ENCODE results near the gene TMEM81.

The TMEM81 gene

DNA sequence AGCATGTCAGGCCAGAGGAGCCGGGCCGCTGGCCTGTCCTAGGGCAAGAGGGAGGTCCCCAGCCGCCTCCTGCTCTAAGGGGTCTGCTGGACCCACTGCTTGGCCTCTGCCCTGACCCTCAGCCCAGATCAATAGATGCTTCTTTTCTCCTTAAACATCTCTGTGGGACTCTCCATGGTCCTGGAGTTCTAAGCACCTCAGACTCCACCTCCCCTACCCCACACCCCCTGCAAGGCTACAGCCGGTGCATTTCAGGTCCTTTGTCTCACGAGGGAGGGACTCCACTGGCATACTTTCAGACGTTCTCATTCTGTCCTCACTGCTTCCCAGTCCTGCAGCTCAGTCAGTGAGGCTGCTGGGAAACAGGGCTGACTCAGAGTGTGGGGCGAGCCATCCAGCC is 30.2 kb downstream of the TMEM81 start:
- H3K27ac ChIP-seq, result no peak overlapping the region
- TF ChIP-seq ZFX (IDR thresholded peaks at IDR 0.05; ENCODE audit: borderline replicate concordance), result no peak
- TF ChIP-seq CTCF (IDR thresholded peaks at IDR 0.05), result no peak

DNA sequence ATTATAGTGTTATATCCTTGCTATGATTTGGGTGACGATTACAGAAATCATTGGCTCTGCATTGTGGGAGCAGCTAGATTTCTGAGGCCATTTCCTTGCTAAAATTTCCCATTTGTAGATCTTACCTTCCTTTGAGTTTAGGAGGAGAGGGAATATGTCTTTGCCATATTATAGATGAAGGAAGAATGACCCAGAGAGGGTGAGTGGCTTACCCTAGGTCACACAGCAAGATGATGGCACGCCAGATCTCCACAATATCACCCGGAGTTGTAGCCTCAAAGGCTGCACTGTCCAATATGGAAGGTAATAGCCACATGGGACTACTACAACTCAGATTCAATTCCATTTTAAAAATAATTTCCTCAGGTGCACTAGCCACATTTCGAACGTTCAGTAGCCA is 31.0 kb downstream of the TMEM81 start:
- no peak for TF ChIP-seq CTCF (IDR thresholded peaks at IDR 0.05)
- TF ChIP-seq ZFX (IDR thresholded peaks at IDR 0.05; ENCODE audit: borderline replicate concordance), result no peak
- no peak overlapping the region for H3K27ac ChIP-seq

DNA sequence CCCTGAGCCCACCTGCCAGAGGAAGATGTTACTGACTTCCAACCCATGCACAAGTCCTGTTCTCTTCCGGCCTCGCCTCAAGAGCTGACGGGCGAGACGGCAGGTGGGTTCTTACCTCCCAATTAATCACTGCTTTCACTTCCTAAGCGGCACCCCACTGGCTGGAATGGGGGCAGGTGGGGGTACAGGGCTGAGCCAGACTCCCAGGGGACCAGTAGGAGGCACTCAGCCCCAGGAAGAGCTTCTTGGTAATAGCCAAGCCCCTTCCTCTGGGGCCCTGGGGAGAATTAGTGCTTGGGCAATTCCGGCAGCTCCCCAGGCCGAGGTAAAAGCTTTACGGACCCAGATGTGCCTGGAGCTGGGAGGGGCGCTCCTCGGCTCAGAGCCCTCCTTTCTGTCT is 31.6 kb downstream of the TMEM81 start:
- TF ChIP-seq ZFX (IDR thresholded peaks at IDR 0.05; ENCODE audit: borderline replicate concordance), result no peak
- TF ChIP-seq CTCF (IDR thresholded peaks at IDR 0.05), result no peak

GRCh38 chr1:205049479-205049878 is 34.8 kb downstream of the TMEM81 start:
- TF ChIP-seq CTCF (IDR thresholded peaks at IDR 0.05) (no peak), ZFX (IDR thresholded peaks at IDR 0.05; ENCODE audit: borderline replicate concordance) (no peak)
- no peak overlapping the region for H3K27ac ChIP-seq

More for the DNA sequence above, 31.6 kb downstream of the TMEM81 start:
- no peak overlapping the region for H3K27ac ChIP-seq

DNA sequence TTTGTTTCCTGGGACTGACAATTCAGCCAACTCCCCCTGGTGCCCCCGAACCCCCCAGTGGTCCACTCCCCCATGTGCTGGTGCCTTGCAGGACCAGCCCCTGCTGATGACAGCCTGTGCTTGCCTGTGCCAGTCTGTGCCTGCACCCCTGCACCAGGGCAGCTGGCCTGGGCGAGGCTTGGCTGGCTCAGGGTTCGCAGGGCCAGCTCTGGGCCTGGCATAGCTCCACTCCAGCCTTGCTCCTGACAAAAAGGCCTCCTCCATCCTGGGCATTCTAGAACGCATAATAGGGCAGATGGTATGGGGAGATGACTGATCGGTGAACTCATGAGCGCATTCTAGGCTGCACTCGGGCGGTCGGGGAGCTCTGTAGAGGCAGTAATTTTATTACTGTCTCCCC is 35.9 kb downstream of the TMEM81 start:
- TF ChIP-seq CTCF (IDR thresholded peaks at IDR 0.05), result no peak
- TF ChIP-seq ZFX (IDR thresholded peaks at IDR 0.05; ENCODE audit: borderline replicate concordance), result no peak
- H3K27ac ChIP-seq, result no peak overlapping the region

- H3K27ac ChIP-seq, result no peak overlapping the region
- TF ChIP-seq CTCF (IDR thresholded peaks at IDR 0.05) (no peak), ZFX (IDR thresholded peaks at IDR 0.05; ENCODE audit: borderline replicate concordance) (no peak)
These were observed 36.5 kb downstream of the TMEM81 start for GRCh38 chr1:205047764-205048231.

- TF ChIP-seq ZFX (IDR thresholded peaks at IDR 0.05; ENCODE audit: borderline replicate concordance) (no peak), CTCF (IDR thresholded peaks at IDR 0.05) (no peak)
- no peak overlapping the region for H3K27ac ChIP-seq
These were observed 37.4 kb downstream of the TMEM81 start for GRCh38 chr1:205046870-205047269.

All from 22Rv1 (cell line).